Activated T-cell treated with anti-CD3 and anti-CD28 coated beads, Interleukin-2, amount 50 U/mL, for 1 hour (primary cell): Measurements from ENCODE around the gene AP2A2.
"Not testable (repeated sequence)": the region's sequence is repeated elsewhere in the genome, so short reads cannot be mapped to it uniquely, and the experiment has no call there.

Source experiments
- DNase-seq: peaks from one replicate; pipeline ENCODE4 v3.0.0-alpha.2; 2020

AP2A2 gene

GRCh38 chr11:955154-956063 lies 29.7 kb downstream of the AP2A2 start:
- DNase-seq: no peak

- no peak for DNase-seq
Measured at GRCh38 chr11:957212-957920, 31.7 kb downstream of the AP2A2 start.

DNA sequence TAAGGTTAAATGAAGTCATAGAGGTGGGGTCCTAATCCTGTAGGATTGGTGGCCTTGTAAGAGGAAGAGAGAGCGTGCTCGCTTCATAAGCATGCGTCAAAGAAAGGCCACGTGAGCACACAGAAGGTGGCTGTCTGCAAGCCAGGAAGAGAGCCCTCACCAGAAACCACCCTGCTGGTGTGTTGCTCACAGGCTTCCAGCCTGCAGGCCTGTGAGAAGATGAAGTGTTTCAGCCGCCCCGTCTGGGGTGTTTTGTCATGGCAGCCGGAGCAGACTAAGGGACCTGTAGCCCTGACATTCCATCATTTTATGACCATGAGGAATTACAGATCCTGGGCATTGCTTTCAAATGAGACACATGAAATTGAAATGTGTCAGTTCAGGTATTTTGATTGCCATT lies 32.4 kb downstream of the AP2A2 start:
- no peak for DNase-seq

GRCh38 chr11:959027-959426 lies 33.4 kb downstream of the AP2A2 start:
- no peak for DNase-seq

DNA sequence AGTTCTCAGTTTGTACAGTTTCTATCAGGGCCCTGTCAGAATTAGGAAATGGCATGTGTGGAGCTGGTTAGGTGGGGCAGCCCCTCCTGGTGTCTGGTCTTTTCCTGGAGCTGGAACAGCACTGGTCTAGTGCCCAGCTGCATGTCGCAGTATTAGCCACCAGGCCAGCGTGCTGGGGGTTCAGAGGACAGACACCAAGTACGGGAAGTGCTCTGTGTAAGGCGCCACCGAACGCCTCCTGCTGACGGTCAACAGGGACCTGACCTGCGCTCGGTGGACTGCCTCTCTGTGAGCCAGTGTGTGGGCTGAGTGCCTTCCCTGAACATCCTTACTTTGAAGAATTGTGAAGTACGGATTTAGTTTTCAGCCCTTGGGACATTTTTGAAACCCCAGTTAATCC lies 33.9 kb downstream of the AP2A2 start:
- no peak for DNase-seq

DNA sequence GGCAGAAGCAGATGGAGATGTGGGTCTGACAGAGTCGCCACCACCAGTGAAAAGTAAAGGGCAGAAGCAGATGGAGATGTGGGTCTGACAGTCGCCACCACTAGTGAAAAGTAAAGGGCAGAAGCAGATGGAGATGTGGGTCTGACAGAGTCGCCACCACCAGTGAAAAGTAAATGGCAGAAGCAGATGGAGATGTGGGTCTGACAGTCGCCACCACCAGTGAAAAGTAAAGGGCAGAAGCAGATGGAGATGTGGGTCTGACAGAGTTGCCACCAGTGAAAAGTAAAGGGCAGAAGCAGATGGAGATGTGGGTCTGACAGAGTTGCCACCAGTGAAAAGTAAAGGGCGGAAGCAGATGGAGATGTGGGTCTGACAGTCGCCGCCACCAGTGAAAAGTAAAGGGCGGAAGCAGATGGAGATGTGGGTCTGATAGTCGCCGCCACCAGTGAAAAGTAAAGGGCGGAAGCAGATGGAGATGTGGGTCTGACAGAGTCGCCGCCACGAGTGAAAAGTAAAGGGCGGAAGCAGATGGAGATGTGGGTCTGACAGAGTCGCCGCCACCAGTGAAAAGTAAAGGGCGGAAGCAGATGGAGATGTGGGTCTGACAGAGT lies 35.7 kb downstream of the AP2A2 start:
- not testable (repeated sequence) for DNase-seq

- no peak for DNase-seq
Measured at GRCh38 chr11:961921-962320, 36.3 kb downstream of the AP2A2 start.

DNA sequence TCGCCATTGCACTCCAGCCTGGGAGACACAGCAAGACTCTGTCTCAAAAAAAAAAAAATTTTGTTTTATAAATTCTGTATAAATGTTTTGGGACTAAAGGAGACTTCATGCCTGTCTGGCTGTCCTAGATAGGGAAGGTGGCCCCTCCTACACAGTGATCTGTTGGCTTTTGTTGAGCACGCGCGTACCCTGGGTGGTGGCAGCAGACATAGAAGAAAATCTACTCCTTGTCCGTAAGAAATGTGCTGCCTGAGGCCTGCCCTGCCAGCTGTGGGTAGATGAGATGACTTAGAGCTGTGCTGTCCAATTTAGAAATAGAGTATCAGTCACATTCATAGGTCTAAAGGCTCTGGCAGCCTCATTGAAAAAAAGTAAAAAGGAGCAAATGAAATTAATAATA lies 37.0 kb downstream of the AP2A2 start:
- no peak for DNase-seq

DNA sequence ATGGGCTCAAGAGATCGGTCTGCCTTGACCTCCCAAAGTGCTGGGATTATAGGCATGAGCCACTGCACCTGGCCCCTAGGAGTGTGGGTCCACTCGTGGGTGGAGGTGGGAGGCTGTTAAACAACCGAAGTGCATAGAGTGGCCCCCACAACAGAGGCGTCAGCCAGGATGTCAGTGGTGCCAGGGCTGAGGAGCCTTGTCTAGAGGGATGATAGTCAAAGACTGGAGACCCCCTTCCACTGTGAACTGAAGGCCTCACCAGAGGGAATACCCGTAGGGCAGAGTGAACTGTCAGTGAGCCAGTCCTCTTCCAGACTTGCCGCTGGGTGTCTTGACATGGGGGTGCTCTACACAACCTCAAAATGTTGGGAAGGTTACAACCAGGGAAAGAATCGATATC lies 38.2 kb downstream of the AP2A2 start:
- no peak for DNase-seq

DNA sequence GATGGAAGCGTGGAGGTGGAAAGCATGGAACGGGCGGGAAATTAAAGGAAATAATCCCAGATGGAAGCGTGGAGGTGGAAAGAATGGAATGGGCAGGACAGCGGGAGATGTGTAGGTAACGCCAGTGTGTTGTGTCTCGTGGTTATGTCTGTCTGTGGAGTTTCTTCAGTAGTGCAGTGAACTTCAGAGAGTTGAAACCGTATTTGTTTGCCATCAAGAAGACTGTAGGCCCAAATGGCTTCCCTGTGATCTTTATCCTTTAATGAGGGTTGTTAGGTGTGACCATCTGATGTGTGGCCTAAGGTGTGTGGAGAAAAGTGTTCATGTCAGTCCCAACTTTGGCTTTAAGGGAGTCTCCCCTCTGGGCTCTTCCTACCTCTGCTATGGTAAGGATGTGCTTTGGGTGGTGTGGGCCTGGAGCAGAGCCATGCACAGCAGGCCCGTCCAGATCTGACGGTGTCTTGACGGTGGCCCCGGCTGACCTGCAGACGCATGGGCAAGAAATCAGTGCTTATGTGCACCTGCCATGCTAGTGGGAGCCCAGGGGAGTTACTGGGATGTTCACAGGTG lies 39.6 kb downstream of the AP2A2 start:
- DNase-seq: no peak

GRCh38 chr11:967995-968751 lies 42.5 kb downstream of the AP2A2 start:
- DNase-seq: no peak

DNA sequence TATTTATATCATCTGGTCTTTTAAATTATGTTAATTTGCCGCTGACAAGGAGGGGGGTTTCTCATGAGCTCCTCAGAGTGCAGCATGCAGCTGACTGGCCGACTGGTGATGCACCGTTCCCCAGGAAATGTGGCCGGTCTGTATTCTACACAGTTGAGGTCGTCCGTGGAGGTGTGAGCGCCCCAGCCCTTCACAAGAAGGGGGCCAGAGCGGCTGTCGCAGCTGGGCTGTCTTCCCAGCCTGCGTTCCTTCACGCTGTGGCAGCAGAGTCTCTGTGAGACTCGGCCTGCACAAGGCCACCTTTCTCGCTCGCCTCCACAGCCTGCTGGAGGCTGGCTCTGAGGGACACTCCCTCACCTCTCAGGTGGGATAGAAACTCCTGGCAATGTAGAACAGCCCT lies 43.2 kb downstream of the AP2A2 start:
- no peak for DNase-seq

GRCh38 chr11:969651-970205 lies 44.1 kb downstream of the AP2A2 start:
- DNase-seq: no peak

- no peak for DNase-seq
Measured at GRCh38 chr11:970319-970871, 44.7 kb downstream of the AP2A2 start.

DNA sequence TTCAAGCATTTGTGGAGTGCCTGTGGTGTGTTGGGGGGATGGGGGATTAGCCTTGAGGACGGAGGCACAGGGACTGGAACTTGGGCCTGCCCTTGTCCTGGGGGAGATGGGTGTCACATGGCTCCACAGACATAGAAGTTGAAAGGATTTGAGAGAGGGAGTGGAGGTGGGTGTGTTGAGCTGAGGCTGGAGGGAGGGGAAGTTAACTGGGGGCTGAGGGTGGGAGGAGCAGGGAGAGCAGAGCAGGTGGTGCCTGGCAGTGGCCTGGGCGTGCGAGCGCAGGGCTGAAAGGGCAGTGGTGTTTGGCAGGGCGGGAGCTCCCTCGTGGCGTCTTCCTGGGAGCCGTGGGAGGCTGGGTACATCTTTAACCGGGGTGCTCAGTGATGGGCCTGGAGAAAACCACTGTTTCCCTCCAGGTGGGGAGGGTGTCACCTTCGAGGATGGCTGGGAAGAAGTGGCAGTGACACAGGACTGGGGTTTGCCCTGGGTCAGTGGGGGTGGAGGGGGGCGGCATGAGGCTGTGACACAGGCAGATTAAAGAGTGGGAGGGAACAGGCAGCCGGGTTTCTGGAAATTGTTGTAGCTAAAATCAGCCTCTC lies 45.5 kb downstream of the AP2A2 start:
- DNase-seq: no peak

GRCh38 chr11:971731-972365 lies 46.2 kb downstream of the AP2A2 start:
- no peak for DNase-seq

DNA sequence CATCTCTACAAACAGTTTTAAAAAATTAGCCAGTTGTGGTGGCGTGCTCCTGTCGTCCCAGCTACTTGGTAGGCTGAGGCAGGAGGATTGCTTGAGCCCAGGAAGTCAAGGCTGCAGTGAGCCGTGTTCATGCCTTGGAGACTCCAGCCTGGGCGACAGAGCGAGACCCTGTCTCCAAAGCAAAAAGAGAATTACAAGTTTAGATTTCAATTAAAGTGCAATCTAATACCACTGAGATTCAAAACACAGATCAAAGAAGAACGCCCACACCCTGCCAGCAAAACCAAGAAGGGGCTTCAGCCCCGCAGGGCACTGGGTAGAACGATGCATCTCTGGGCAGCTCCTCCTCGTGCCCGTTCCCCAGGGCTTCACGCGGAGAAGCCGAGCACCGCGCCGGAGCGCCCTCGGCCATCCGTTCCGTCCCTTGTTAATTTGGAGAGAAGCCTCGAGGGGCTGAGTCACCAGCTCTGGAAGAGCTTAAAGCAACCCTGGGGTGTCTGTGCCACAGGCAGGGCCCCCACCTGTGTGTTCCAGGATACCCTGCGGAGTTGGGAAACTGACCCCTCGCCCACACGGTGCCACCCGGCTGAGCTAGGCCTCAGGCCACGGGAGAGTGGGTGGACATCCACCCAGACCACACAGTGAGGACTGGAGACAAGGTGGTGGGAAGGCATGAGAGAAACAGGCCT lies 47.0 kb downstream of the AP2A2 start:
- DNase-seq: no peak

DNA sequence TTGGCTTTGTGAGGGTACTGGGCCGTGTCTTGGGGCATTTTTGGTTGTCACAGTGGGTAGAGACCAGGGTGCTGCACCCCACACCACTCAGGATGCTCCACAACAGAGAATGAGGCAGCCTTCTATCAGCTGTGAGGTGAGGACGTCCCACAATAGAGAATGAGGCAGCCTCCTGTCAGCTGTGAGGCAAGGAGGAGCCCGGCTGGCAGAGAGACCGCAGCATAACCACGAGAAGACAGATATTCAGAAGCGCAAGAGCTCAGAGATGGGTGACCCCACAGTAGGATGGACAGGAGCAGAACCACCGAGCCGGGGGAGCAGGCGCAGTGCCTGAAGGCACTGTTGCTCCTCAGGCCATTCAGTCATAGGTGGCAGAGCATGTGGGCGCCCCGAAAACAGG lies 47.6 kb downstream of the AP2A2 start:
- DNase-seq: no peak

- DNase-seq: not testable (repeated sequence)
Measured at GRCh38 chr11:975376-975775, 49.7 kb downstream of the AP2A2 start.

DNA sequence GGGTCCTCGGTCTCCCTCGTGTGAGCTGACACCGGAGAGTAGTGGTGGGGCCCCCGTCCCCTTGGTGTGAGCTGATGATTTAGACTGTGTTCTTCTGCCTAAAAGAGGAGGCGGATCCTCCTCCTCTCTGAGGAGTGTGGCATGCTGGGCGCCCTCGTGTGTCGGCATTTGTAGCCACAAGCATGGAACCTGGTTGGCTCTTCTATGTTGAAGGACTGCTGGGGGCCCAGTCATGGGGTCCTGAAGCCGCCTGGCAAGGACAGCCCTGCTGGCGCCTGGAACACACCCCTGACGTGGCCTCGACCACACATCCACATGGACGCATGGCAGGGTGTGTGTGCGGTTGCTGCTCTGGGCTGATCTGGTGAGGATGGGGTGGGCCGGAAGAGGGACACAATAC lies 50.2 kb downstream of the AP2A2 start:
- DNase-seq: no peak
